GM12875 (cell line): Measurements from ENCODE around the gene PLB1.

Experiments used
- H3K4me3 ChIP-seq: one replicate; pipeline ENCODE4 v1.5.1; 2011; ENCODE audit warnings: low read depth, low read length, control low read depth
- TF ChIP-seq, protein P1 (sequence below): IDR thresholded peaks from 2 replicates; pipeline ENCODE4 v1.5.1; 2011; ENCODE audit warnings: low read depth, mild to moderate bottlenecking, control low read depth, inconsistent platforms, low read length, moderate library complexity, borderline replicate concordance; ENCODE audit not compliant: insufficient read depth

PLB1 gene

GRCh38 chr2:28495551-28496250, at the start of gene PLB1:
TSS of gene PLB1 (plus strand) at chr2:28496060. CDS start at chr2:28496115, 55 bp downstream.
- TF ChIP-seq, protein P1, sequence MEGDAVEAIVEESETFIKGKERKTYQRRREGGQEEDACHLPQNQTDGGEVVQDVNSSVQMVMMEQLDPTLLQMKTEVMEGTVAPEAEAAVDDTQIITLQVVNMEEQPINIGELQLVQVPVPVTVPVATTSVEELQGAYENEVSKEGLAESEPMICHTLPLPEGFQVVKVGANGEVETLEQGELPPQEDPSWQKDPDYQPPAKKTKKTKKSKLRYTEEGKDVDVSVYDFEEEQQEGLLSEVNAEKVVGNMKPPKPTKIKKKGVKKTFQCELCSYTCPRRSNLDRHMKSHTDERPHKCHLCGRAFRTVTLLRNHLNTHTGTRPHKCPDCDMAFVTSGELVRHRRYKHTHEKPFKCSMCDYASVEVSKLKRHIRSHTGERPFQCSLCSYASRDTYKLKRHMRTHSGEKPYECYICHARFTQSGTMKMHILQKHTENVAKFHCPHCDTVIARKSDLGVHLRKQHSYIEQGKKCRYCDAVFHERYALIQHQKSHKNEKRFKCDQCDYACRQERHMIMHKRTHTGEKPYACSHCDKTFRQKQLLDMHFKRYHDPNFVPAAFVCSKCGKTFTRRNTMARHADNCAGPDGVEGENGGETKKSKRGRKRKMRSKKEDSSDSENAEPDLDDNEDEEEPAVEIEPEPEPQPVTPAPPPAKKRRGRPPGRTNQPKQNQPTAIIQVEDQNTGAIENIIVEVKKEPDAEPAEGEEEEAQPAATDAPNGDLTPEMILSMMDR = no peak
- H3K4me3 ChIP-seq = no peak within 1 kb of the TSS

- TF ChIP-seq, protein P1 = no peak
- H3K4me3 ChIP-seq = no peak overlapping the region
Measured at GRCh38 chr2:28446531-28446930, 49.3 kb upstream of the PLB1 start.

DNA sequence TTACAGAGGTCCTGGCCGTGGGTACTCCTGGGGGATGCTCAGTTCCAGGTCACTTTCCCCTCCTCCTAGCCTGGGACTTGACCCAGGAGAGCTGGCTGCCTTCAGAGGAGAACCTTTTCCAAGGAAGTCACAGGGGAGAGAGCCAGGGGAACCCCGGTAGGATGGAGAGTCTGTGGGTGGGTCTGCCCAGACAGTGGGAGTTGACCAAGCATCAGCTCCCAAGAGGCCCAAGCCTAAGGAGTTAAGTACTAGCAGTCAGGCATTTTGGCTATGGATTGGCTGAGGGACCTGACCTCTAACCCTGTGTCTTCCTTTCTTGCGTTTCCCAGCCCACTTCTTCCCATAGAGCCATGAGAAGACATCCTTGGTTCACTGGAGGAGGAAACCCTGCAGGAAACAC, 48.8 kb upstream of the PLB1 start:
- no peak overlapping the region for H3K4me3 ChIP-seq
- TF ChIP-seq, protein P1 = no peak

DNA sequence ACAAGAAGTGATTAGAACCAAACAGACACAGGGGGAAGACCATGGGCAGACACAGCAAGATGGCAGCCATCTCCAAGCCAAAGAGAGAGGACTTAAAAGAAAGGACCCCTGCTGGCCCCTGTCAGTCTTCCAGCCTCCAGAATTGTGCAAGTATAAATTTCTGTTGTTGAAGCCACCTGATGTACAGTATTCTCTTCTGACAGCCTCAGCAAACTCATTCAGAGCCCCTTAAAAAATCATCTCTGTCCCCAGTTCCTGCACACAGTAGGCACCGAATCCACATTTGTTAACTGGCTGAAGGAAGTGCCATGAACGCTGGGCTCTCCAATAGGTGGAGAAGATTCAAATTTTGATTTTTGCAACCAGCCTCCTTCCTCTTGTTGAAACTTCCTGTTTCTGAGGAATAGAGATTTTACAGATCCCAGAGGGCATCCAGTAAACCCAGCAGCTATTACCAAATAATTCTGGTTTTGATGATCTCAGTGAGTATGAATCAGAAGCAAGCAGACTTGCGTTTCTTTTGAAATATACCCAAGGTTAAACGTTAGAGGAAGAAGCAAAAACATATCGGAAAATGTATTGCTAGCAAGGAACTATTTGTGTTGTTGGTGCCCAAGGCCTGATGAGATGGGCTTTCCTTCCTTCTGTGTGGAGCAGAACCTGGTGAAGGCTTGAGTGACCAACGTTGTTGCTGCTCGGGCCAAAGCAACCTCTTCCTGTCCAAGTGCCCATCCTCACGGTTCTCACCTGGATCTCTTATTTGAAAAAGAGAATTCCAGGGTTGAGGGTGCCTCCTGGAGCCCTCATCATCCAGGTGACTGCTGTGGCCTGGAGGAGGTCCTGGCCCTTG, 47.7 kb upstream of the PLB1 start:
- no peak overlapping the region for H3K4me3 ChIP-seq
- TF ChIP-seq, protein P1 = no peak

DNA sequence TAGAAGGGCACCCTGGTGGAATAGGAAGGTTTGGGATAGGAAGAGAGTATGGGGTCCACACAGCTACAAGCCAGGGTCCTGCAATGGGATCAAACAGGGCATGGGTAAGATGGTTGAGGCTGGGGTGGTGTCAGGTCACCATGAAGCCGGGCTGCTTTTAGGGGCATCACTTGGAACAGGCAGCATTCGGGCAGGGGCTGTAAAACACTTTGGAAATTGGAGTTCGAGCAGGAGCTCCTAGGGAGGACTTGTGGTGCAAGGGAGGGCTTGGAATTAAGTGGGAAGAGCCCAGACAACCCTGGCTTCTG, 47.1 kb upstream of the PLB1 start:
- H3K4me3 ChIP-seq = no peak overlapping the region
- TF ChIP-seq, protein P1 = no peak

- H3K4me3 ChIP-seq = no peak overlapping the region
- TF ChIP-seq, protein P1 = no peak
Measured at GRCh38 chr2:28449126-28449487, 46.8 kb upstream of the PLB1 start.
